ENCODE measurements around the gene CHURC1.

- TF ChIP-seq, protein P1, sequence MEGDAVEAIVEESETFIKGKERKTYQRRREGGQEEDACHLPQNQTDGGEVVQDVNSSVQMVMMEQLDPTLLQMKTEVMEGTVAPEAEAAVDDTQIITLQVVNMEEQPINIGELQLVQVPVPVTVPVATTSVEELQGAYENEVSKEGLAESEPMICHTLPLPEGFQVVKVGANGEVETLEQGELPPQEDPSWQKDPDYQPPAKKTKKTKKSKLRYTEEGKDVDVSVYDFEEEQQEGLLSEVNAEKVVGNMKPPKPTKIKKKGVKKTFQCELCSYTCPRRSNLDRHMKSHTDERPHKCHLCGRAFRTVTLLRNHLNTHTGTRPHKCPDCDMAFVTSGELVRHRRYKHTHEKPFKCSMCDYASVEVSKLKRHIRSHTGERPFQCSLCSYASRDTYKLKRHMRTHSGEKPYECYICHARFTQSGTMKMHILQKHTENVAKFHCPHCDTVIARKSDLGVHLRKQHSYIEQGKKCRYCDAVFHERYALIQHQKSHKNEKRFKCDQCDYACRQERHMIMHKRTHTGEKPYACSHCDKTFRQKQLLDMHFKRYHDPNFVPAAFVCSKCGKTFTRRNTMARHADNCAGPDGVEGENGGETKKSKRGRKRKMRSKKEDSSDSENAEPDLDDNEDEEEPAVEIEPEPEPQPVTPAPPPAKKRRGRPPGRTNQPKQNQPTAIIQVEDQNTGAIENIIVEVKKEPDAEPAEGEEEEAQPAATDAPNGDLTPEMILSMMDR (conservative IDR thresholded peaks at IDR 0.05 in 1 of 2, IDR thresholded peaks at IDR 0.05 in 1 of 2; ENCODE audit: extremely low read depth in 1 of 2, insufficient read depth in 1 of 2, low read depth in 1 of 2, low read length in 2 of 2), result no peak
- TF ChIP-seq EZH2 (IDR thresholded peaks at IDR 0.05; ENCODE audit: borderline replicate concordance, low read length), result no peak
These were observed 2.0 kb upstream of the CHURC1 start for GRCh38 chr14:64912261-64912660.
